Fibroblast of skin of left biceps (primary cell): ENCODE data around the gene TANC1.
A peak's percentile ranks its signal among the peaks of the same experiment; 100 is the strongest.
"Not testable (repeated sequence)": the region's sequence is repeated elsewhere in the genome, so short reads cannot be mapped to it uniquely, and the experiment has no call there.

Source experiments
- DNase-seq, 2 experiments: peaks; one replicate each; pipeline ENCODE4 v3.0.0-alpha.2; 2013; ENCODE audit warnings: low read depth in 2 of 2

TANC1 gene

DNA sequence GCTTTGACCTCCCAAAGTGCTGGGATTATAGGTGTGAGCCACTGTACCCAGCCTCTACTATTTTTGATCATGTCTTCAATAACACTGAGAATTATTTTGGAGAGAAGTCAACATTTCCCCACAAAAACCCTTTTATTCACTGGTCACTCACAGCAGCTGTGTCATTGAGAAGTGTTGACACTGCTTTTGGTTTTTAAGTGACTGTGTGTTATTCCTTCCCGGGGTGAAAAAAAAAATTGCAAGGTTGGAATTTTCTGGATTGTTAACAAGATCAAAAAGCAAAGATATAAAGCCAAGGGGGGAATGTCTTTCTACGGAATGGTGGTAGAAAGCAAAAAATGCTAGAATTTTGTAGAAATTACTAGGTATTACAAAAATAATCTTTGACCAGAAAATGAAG is 61.5 kb downstream of the TANC1 start:
- DNase-seq: no peak

GRCh38 chr2:159030674-159031380 is 62.4 kb downstream of the TANC1 start:
- DNase-seq: no peak

DNA sequence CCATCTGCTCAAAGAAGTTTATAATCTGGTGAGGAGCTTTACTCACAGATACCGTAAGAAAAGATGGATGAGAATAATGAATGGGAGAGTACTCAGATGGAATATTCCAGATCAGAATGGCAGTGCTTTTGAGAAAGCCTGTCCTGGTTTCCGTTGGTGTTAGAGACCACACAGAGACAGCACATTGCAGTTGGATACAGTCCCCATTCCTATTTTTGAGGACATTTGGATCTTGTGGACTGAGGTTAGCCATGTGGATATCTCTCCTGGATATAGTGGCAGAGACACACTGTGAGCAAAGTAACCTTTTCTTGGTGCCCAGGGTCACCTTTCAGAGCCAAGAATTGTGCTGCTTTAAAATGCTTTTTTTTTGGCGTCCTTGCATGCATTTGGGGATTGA is 63.7 kb downstream of the TANC1 start:
- DNase-seq: no peak

DNA sequence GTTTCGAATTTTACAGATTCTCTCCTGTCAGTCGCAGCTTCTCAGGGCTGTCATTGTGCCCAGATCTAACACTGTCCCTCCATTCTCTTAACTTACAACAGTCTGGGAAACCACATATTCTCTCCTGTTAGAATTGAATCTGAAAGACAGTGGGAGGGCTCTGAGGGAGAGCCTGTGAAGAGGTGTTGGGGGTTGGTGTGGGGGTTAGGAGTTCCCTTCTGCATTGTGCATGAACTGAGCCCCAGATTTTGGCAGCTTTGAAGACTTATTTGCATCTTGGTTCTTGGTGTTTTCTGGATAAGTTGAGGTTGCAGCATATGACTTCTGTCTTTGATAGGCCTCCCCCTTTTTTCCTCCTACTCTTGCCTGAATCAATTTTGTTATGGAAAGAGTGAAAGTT is 64.1 kb downstream of the TANC1 start:
- DNase-seq: no peak

GRCh38 chr2:159034713-159035112 is 66.3 kb downstream of the TANC1 start:
- no peak for DNase-seq

- no peak for DNase-seq
Observed at GRCh38 chr2:159035790-159036411, 67.5 kb downstream of the TANC1 start.

DNA sequence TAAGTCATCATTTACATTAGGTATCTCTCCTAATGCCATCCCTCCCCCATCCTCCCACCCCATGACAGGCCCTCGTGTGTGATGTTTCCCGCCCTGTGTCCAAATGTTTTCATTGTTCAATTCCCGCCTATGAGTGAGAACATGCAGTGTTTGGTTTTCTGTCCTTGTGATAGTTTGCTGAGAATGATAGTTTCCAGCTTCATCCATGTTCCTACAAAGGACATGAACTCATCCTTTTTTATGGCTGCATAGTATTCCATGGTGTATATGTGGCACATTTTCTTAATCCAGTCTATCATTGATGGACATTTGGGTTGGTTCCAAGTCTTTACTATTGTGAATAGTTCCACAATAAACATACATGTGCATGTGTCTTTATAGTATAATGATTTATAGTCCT is 68.0 kb downstream of the TANC1 start:
- not testable (repeated sequence) for DNase-seq

DNA sequence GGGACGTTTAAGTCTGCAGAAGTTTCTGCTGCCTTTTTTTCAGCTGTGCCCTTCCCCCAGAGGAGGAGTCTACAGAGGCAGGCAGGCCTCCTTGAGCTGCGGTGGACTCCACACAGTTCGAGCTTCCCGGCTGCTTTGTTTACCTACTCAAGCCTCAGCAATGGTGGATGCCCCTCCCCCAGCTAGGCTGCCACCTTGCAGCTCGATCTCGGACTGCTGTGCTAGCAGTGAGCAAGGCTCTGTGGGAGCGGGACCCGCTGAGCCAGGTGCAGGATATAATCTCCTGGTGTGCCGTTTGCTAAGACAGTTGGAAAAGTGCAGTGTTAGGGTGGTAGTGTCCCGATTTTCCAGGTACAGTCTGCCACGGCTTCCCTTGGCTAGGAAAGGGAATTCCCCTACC is 72.9 kb downstream of the TANC1 start:
- not testable (repeated sequence) for DNase-seq

DNA sequence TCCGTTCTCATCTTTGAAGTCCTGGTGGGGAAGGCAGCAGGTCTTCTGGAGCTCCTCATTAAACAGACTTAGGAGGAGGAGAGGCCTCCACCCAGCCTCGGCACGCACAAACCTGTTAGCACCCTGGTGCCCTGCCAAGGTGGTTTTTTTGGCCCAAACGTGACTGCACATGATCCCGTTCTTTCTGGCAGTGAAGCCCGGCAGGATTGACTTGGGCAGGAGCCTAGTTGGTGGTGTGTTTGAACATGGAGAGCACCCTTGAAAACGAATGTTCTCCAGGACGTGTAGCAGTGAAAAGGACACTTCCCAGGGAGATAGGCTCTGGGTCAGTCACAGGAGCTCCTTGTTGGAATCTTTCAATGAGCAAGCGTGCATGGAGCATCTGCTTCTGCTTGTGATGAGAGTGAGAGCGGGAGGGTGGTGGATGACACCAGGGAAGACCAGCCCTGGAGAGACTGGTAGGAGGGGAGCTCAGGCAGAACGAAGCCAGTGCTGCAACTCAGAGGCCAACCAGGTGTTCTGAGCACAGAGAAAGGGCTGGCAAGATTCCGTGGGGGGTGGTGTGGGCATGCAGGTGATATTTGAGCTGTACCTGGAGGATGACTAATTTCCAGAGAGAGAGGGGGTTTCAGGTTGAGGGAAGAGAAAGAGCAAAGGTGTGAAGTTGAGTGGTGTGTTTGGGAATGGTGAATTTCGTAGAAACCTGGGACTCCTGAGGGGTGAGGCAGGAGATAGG is 73.8 kb downstream of the TANC1 start:
- DNase-seq: no peak

- no peak for DNase-seq
Observed at GRCh38 chr2:159043710-159044109, 75.3 kb downstream of the TANC1 start.

- DNase-seq: no peak
Observed at GRCh38 chr2:159044804-159045286, 76.4 kb downstream of the TANC1 start.

- DNase-seq: no peak
Observed at GRCh38 chr2:159045545-159046454, 77.4 kb downstream of the TANC1 start.

GRCh38 chr2:159046966-159047365 is 78.5 kb downstream of the TANC1 start:
- DNase-seq: no peak

DNA sequence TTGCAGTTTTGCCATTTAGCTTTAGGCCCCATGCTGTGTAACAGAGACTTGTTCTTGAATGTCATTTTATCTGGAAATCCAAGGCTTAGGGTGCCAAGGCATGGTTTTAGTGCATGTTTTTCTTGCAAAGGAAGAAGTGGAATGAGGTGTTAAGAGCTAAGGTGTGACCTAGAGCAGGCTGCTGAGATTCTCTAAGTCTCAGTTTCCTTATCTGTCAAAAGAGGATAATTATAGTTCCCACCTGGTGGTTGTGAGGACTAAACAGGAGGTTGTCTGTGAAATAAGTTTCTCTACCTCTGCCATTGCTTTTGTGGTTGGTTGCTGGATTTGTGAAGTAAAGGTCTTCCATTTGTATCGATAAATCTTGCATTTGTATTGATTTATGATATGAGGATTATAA is 82.0 kb downstream of the TANC1 start:
- no peak for DNase-seq

GRCh38 chr2:159051133-159051532 is 82.7 kb downstream of the TANC1 start:
- no peak for DNase-seq

DNA sequence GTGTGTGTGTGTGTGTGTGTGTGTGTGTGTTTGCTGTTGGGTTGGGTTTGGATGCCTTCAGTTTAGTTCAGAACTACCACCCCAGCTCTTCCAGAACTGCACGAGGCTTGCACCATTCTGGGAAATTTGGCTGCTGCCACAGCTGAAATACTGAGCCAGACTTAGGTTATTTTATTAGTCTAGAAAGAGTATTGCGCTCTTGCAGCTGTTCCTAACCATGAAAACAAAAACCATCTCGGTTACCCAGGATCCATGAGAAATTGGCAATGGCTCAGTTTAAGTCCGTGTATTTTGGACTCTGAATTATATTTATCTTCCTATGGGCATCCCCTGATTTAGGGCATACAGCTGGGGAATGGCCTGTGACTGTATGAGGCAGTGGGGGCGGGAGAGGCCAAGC is 83.2 kb downstream of the TANC1 start:
- DNase-seq: no peak

GRCh38 chr2:159052157-159052601 is 83.7 kb downstream of the TANC1 start:
- DNase-seq: no peak

- DNase-seq: peak; percentile 72 to 77
Observed at GRCh38 chr2:159053161-159054031, 85.0 kb downstream of the TANC1 start.

GRCh38 chr2:159054032-159054334 is 85.5 kb downstream of the TANC1 start:
- DNase-seq: no peak

DNA sequence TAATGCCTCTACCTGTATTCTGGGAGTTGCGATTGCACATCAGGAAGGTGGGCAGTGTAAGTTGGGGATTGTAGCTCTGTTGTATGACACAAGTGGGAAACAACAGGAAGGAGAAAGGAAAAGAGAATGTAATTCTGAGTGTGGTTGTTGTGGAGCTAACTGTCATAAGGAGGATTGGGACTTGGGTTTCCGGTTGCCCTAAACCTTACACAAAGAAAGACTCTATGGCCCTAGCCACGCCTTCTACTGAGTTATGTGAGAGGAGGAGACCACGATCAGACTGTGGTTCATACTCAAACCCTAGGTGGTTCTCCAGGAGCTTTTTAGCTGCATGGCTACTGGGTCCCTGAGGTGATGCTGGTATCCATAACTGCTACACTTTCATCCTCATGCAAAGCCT is 86.5 kb downstream of the TANC1 start:
- no peak for DNase-seq

GRCh38 chr2:159060518-159060917 is 92.1 kb downstream of the TANC1 start:
- DNase-seq: no peak
